K562 (cell line): ENCODE data around the gene OR2L13. TPM values are rescaled to one million over a fixed set of nuclear protein-coding genes. Genes with fewer than 3 reads are reported as not detected.

ENCODE experiments used
- ATAC-seq: fragments of 200-7000 bp; cut with Tn5 transposase; 3 replicates; pipeline ENCODE4 v1.9.1; 2020; ENCODE audit warnings: moderate library complexity
- BruUV-seq: library from RNA; stranded (reverse); fragments of 400-500 nt; replicated peaks from 2 replicates; lab custom pipeline; 2021; lab: Mats Ljungman, UMichigan
- CTCF ChIA-PET: fragments of 300-600 bp; formaldehyde crosslinking; extraction: SDS; loops from one replicate; lab custom pipeline; 2021; ENCODE audit warnings: low intra/inter-chr PET ratio; lab: Yijun Ruan, JAX
- POLR2A ChIA-PET: fragments of 300-600, 350-650 bp; sonication (Branson Sonifier 250); formaldehyde crosslinking; extraction: SDS; loops from one replicate; lab custom pipeline; 2021; ENCODE audit warnings: antibody characterized with exemption, inconsistent platforms; lab: Yijun Ruan, JAX
- DNase-seq, 4 experiments: peaks; one replicate each; pipeline versions ENCODE4 v3.0.0 to v3.0.0-alpha.2; 2011 to 2018; ENCODE audit warnings: low spot score in 3 of 4, mixed read lengths in 3 of 4; ENCODE audit errors: extremely low read depth in 1 of 4
- FAIRE-seq: peaks from 2 replicates; lab custom pipeline; 2011; peaks lifted over from hg19 to GRCh38; lab: Jason Lieb, UNC
- H2AFZ ChIP-seq: 2 replicates; pipeline ENCODE4 v1.6.0; 2011; ENCODE audit warnings: low read depth, low read length, control low read depth, inconsistent platforms
- H3K27ac ChIP-seq: fragments of 200-600 bp; 3 replicates; pipeline ENCODE4 v1.8.0; 2011; ENCODE audit warnings: low read depth, mild to moderate bottlenecking, control low read depth, inconsistent platforms, low read length, moderate library complexity, mixed read lengths; ENCODE audit errors: extremely low read depth
- H3K27me3 ChIP-seq, 2 experiments: fragments of 300-600 bp in 1 of 2; 2 replicates in 1 of 2; 3 replicates in 1 of 2; pipeline versions ENCODE4 v1.6.0 to v1.8.0; 2011; ENCODE audit warnings: inconsistent platforms in 2 of 2, low read length in 2 of 2, mild to moderate bottlenecking in 1 of 2, mixed read lengths in 1 of 2, moderate library complexity in 1 of 2; ENCODE audit not compliant: control insufficient read depth in 2 of 2, insufficient read depth in 2 of 2
- H3K36me3 ChIP-seq: fragments of 300-600 bp; 3 replicates; pipeline ENCODE4 v1.8.0; 2011; ENCODE audit warnings: mild to moderate bottlenecking, low read length, inconsistent platforms; ENCODE audit not compliant: control insufficient read depth, insufficient read depth
- H3K4me1 ChIP-seq, 2 experiments: fragments of 200-600 bp in 1 of 2; replicated peaks in 1 of 2; 2 replicates in 1 of 2; 3 replicates in 1 of 2; pipeline versions ENCODE4 v1.5.1 to v1.8.0; 2011; ENCODE audit warnings: inconsistent platforms in 2 of 2, low read length in 2 of 2, mild to moderate bottlenecking in 1 of 2, mixed read lengths in 1 of 2, moderate library complexity in 1 of 2; ENCODE audit not compliant: control insufficient read depth in 2 of 2, insufficient read depth in 2 of 2
- H3K4me2 ChIP-seq: 2 replicates; pipeline ENCODE4 v1.6.1; 2011; ENCODE audit warnings: low read length, control low read depth, inconsistent platforms, mixed read lengths; ENCODE audit not compliant: insufficient read depth
- H3K4me3 ChIP-seq: fragments of 200-600 bp; sonication (generic), shearing (Covaris generic); 2 replicates; pipeline ENCODE4 v1.5.1; 2016; ENCODE audit warnings: control low read depth, inconsistent platforms
- H3K79me2 ChIP-seq: fragments of 200-600 bp; 3 replicates; pipeline ENCODE4 v1.8.0; 2011; ENCODE audit warnings: low read length, inconsistent platforms; ENCODE audit not compliant: control insufficient read depth, insufficient read depth
- H3K9ac ChIP-seq, 2 experiments: 2 replicates each; pipeline versions ENCODE4 v1.6.0 to v1.6.1; 2011; ENCODE audit warnings: low read depth in 2 of 2, low read length in 2 of 2, control low read depth in 1 of 2, inconsistent platforms in 1 of 2, mild to moderate bottlenecking in 1 of 2, mixed read lengths in 1 of 2; ENCODE audit not compliant: insufficient read depth in 1 of 2
- H3K9me1 ChIP-seq: one replicate; pipeline ENCODE4 v1.6.0; 2011; ENCODE audit warnings: inconsistent platforms, mild to moderate bottlenecking, low read length, moderate library complexity; ENCODE audit not compliant: control insufficient read depth, insufficient read depth
- H3K9me3 ChIP-seq: replicated peaks from 2 replicates; pipeline ENCODE4 v1.5.1; 2011; ENCODE audit warnings: low read depth, low read length, inconsistent platforms; ENCODE audit not compliant: control insufficient read depth, insufficient read depth
- H4K20me1 ChIP-seq: replicated peaks from 2 replicates; pipeline ENCODE4 v1.6.1; 2011; ENCODE audit warnings: low read length, inconsistent platforms, mixed read lengths; ENCODE audit not compliant: control insufficient read depth, insufficient read depth
- ARID2 ChIP-seq: fragments of 450-650 bp; IDR thresholded peaks from 2 replicates; pipeline ENCODE4 v1.6.1; 2017; ENCODE audit warnings: antibody characterized with exemption, mild to moderate bottlenecking
- CHD1 ChIP-seq: fragments of 200-600 bp; sonication (generic); IDR thresholded peaks from one replicate; pipeline ENCODE4 v1.6.1; 2012; ENCODE audit warnings: mild to moderate bottlenecking, moderate library complexity, low read length, inconsistent platforms
- FOXK2 ChIP-seq, 2 experiments: fragments of 450-650 bp; IDR thresholded peaks in 1 of 2; conservative IDR thresholded peaks in 1 of 2; 2 replicates each; pipeline ENCODE4 v1.6.1; 2016; ENCODE audit warnings: low read depth in 2 of 2, mild to moderate bottlenecking in 1 of 2
- GTF2F1 ChIP-seq: IDR thresholded peaks from 2 replicates; pipeline ENCODE4 v1.6.1; 2011; ENCODE audit warnings: low read depth, low read length, improper control_type of control experiment
- HDAC2 ChIP-seq: fragments of 450-650 bp; IDR thresholded peaks from 2 replicates; pipeline ENCODE4 v1.6.1; 2016; ENCODE audit warnings: mild to moderate bottlenecking
- HNRNPUL1 ChIP-seq: fragments of 200-400 bp; formaldehyde crosslinking; IDR thresholded peaks from 2 replicates; pipeline ENCODE4 v1.6.1; 2017; ENCODE audit warnings: low read length
- NCOA6 ChIP-seq: fragments of 450-650 bp; IDR thresholded peaks from 2 replicates; pipeline ENCODE4 v1.6.1; 2017; ENCODE audit warnings: mild to moderate bottlenecking
- NR3C1 ChIP-seq: sonication (generic); formaldehyde crosslinking; IDR thresholded peaks from 2 replicates; pipeline ENCODE4 v1.8.1; 2022; ENCODE audit warnings: missing genetic modification reagents
- NUFIP1 ChIP-seq: fragments of 450-650 bp; IDR thresholded peaks from 2 replicates; pipeline ENCODE4 v1.6.1; 2018; ENCODE audit not compliant: partially characterized antibody
- POLR2AphosphoS2 ChIP-seq: IDR thresholded peaks from 2 replicates; pipeline ENCODE4 v1.6.1; 2012; ENCODE audit warnings: low read length, improper control_type of control experiment
- SLC30A9 ChIP-seq: fragments of 250-450 bp; sonication (Bioruptor Pico); IDR thresholded peaks from 2 replicates; pipeline ENCODE4 v1.8.0; 2022; ENCODE audit warnings: mild to moderate bottlenecking, moderate library complexity
- SMAD1 ChIP-seq: fragments of 150-350 bp; IDR thresholded peaks from 2 replicates; pipeline ENCODE4 v1.6.1; 2014; ENCODE audit warnings: low read length, low read depth; ENCODE audit not compliant: partially characterized antibody
- SP1 ChIP-seq: sonication (generic); formaldehyde crosslinking; IDR thresholded peaks from 2 replicates; pipeline ENCODE4 v1.8.1; 2022; ENCODE audit warnings: mild to moderate bottlenecking, missing genetic modification reagents
- USF2 ChIP-seq: sonication (generic); formaldehyde crosslinking; IDR thresholded peaks from 2 replicates; pipeline ENCODE4 v1.5.0; 2020; ENCODE audit warnings: missing genetic modification reagents
- ZNF311 ChIP-seq: fragments of 250-450 bp; sonication (Bioruptor Pico); IDR thresholded peaks from 2 replicates; pipeline ENCODE4 v1.4.0; 2020; ENCODE audit warnings: mild to moderate bottlenecking, moderate library complexity
- ZNF518B ChIP-seq: fragments of 250-450 bp; sonication (Bioruptor Pico); IDR thresholded peaks from 2 replicates; pipeline ENCODE4 v1.5.0; 2021; ENCODE audit warnings: mild to moderate bottlenecking, moderate library complexity
- WGBS: fragments of 100-300 bp; shearing (Covaris generic); methylation state at CpG from one replicate; pipeline ENCODE4 v1.1.6; 2016; ENCODE audit warnings: low coverage, mixed read lengths; ENCODE audit not compliant: insufficient coverage; ENCODE audit errors: missing lambda C conversion rate; 5-methylcytosine and 5-hydroxymethylcytosine counted together
- in situ Hi-C: fragments of 300-500 bp; cut with MboI; formaldehyde crosslinking; loops from 4 replicates; pipeline ENCODE4 v1.15.0; 2018; ENCODE audit warnings: inconsistent platforms, mixed read lengths
- intact Hi-C: fragments of 100-400 bp; cut with micrococcal nuclease; formaldehyde crosslinking; loops from 2 replicates; pipeline ENCODE4 v1.14.2; 2022
- polyA plus RNA-seq, 8 experiments: library from polyadenylated mRNA; depleted of rRNA in 4 of 8; stranded (reverse) in 5 of 8; unstranded in 3 of 8; fragments of >200 nt; fragmentation: Nextera tagmentation in 2 of 8; fragmentation: Illumina TruSeq in 1 of 8; extraction: Ambion mirVana in 2 of 8; extraction: Trizol in 1 of 8; gene quantifications; 2 replicates each; pipeline versions ENCODE4 v1.2.1 to v1.2.3, GENCODE V29; 2011 to 2014; ENCODE audit warnings: inconsistent platforms in 1 of 8, missing spikeins in 1 of 8
- total RNA-seq, 7 experiments: library from RNA; depleted of rRNA in 6 of 7; stranded (reverse); fragments of >200 nt in 6 of 7; fragmentation: Illumina TruSeq in 2 of 7; extraction: Trizol in 2 of 7; gene quantifications; 2 replicates each; pipeline versions ENCODE4 v1.2.1 to v1.2.3, GENCODE V29; 2011 to 2021; ENCODE audit warnings: low replicate concordance in 1 of 7
- TF ChIP-seq, protein P1 (sequence below): sonication (generic); formaldehyde crosslinking; IDR thresholded peaks from 2 replicates; pipeline ENCODE4 v1.8.0; 2022; ENCODE audit warnings: mild to moderate bottlenecking, missing genetic modification reagents

OR2L13 gene
- total and polyA plus RNA-seq, 9 of the 15 experiments (the other 6 are each of a cell fraction or from before 2014, with no cell fraction given), result not detected

GRCh38 chr1:248047008-248047407 is 48.0 kb upstream of the OR2L13 start:
- no peak for TF ChIP-seq USF2 (CRISPR knock-in tag)
- TF ChIP-seq HDAC2, result no peak
- no peak for TF ChIP-seq SP1 (CRISPR knock-in tag)
- no peak for TF ChIP-seq SMAD1
- no peak for TF ChIP-seq SLC30A9 (CRISPR knock-in tag)
- TF ChIP-seq NCOA6, result no peak
- TF ChIP-seq POLR2AphosphoS2, result no peak
- no peak for TF ChIP-seq NR3C1
- TF ChIP-seq HNRNPUL1, result no peak
- no peak for TF ChIP-seq ZNF311
- no peak for TF ChIP-seq ZNF518B (CRISPR knock-in tag)
- TF ChIP-seq, protein P1, sequence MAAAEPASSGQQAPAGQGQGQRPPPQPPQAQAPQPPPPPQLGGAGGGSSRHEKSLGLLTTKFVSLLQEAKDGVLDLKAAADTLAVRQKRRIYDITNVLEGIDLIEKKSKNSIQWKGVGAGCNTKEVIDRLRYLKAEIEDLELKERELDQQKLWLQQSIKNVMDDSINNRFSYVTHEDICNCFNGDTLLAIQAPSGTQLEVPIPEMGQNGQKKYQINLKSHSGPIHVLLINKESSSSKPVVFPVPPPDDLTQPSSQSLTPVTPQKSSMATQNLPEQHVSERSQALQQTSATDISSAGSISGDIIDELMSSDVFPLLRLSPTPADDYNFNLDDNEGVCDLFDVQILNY (CRISPR knock-in tag), result no peak
- TF ChIP-seq NUFIP1, result no peak
- no peak for TF ChIP-seq ARID2
- TF ChIP-seq CHD1, result no peak
- TF ChIP-seq GTF2F1, result no peak
- no peak for TF ChIP-seq FOXK2 (conservative IDR thresholded peaks at IDR 0.05 in 1 of 2, IDR thresholded peaks at IDR 0.05 in 1 of 2; ENCODE audit: low read depth in 2 of 2)
- TF ChIP-seq, all 486 proteins: peak for 0
- FAIRE-seq, result no peak

More at GRCh38 chr1:248047008-248047407, 48.0 kb upstream of the OR2L13 start:
- Histone ChIP-seq H3K9me1 (no peaks in the 10 kb centered on the region), H3K27ac (no peak overlapping the region), H2AFZ (no peak overlapping the region), H3K4me2 (no peak overlapping the region), H4K20me1 (no peaks in the 10 kb centered on the region), H3K79me2 (no peaks in the 10 kb centered on the region), H3K4me3 (no peak overlapping the region), H3K4me1 (no peaks in the 10 kb centered on the region), H3K9me3 (no peaks in the 10 kb centered on the region), H3K36me3 (no peaks in the 10 kb centered on the region), H3K27me3 (no peaks in the 10 kb centered on the region), H3K9ac (no peak overlapping the region)
- POLR2A ChIA-PET, result no interaction called here
- intact Hi-C loops (no loop called here), in situ Hi-C loops (no loop called here)
- ATAC-seq, result no peak
- 0% methylated on average over 1 of the region's 1 CpG for WGBS
- CTCF ChIA-PET, result no interaction called here
- BruUV-seq, result no TSS peak
- no peak for DNase-seq
